NCI-H2196 treated with DMSO at 0.1 percent for 48 hours (cell line): ENCODE results near the gene TFDP2.
A peak's percentile ranks its signal among the peaks of the same experiment; 100 is the strongest.
"Not testable (repeated sequence)": the region's sequence is repeated elsewhere in the genome, so short reads cannot be mapped to it uniquely, and the experiment has no call there.

Source experiments
- DNase-seq: peaks from one replicate; lab custom pipeline; 2025; ENCODE audit not compliant: unreplicated experiment; lab: John Stamatoyannopoulos, UW

Gene TFDP2

DNA sequence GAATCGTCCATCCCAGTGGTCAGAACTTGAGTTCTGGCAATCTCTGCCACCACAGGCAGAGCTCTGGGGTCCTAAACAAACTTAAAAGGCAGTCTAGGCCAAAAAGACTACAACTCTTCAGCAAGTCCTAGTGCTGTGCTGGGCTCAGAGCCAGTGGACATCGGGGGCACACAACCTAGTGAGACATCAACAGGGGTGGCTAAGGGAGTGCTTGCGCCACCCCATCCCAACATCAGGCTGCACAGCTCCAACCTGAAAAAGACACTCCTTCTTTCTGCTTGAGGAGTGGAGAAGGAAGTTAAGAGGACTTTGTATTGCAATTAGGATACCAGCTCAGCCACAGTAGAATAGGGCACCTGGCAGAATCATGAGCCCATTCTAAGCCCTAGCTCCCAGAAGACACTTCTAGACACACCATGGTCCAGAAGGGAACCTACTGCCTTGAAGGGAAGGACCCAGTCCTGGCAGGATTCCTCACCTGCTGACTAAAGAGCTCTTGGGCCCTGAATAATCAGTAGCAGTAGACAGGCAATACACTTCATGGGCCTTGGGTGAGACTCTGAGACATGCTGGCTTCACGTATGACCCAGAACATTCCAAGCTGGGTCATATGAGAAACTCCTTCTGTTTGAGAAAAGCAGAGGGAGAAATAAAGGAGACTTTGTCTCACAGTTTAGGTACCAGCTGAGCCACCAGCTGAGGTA lies 72.0 kb downstream of the TFDP2 start:
- no peak for DNase-seq

DNA sequence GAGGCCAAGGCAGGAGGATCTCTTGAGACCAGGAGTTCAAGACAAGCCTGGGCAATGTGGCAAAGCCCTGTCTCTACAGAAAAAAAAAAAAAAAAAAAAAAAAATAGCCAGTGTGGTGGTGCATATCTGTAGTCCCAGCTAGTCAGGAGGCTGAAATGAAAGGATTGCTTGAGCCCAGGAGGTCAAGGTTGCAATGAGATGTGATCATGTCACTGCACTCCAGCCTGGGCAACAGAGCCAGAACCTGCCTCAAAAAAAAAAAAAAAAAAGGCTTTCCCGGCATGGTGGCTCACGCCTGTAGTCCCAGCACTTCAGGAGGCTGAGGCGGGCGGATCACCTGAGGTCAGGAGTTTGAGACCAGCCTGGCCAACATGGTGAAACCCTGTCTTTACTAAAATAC lies 73.7 kb downstream of the TFDP2 start:
- DNase-seq, result not testable (repeated sequence)

DNA sequence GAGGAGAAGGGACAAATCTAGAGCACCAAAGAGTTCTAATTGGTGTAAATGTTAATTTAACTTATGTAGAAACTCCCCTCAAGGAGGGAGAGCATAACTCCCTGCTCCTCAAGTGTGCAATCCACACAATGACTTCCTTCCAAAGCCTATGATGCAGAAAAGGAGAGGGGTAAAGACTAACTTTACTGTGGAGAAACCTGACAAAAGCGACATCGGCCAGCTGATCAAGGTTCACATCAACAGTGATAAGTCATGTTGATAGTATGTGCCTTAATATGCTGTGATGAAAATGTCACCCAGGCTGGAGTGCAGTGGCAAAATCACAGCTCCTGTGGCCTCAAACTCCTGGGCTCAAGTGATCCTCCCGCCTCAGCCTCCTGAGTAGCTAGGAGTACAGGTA lies 76.5 kb downstream of the TFDP2 start:
- no peak for DNase-seq

DNA sequence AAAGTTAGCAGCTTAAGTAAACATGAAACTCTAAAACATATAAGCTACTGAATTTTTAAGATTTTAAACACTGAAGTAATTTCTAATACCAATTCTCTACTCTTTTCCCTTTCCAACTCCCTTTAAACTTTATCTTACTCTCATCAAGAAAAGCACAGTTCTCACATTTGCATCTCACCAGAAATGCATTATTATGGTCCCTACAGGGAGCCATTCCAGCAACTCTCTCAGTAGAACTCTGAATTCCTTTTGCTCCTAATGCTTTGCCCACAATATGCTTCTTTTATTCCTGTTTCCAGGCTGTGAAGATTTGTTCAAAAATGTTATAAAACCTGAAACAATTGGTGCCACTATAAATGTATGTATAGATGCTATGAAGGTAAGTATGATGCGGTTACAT lies 83.4 kb downstream of the TFDP2 start:
- no peak for DNase-seq

DNA sequence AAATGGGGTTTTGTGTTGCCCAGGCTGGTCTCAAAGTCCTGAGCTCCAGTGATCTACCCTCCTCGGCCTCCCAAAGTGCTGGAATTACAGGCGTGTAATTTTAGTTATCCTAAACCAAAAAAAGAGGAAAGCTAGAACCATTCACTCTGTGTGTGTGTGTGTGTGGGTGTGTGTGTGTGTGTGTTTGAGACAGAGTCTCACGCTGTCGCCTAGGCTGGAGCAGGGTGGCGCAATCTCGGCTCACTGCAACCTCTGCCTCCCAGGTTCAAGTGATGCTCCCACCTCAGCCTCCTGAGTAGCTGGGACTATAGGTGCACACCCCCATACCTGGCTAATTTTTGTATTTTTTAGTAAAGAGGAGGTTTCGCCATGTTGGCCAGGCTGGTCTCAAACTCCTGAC lies 84.0 kb downstream of the TFDP2 start:
- no peak for DNase-seq

DNA sequence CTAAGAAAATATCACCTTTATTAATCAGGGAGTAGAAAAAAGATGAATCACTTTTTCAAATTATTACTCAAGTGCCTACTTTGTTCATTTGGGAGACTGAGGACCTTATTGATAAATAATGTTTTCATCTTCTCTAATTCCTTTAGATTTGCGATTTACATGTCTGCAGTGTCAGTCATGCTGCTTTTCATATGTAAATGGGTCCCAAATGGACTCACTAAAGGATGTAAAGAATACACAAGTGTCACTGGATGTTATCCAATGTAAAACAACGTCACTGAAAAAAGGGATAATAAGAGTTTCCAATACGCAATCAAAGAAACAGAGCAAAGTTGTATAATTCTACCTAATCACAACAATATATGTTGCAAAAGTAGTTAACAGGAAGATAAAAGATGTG lies 84.9 kb downstream of the TFDP2 start:
- no peak for DNase-seq

DNA sequence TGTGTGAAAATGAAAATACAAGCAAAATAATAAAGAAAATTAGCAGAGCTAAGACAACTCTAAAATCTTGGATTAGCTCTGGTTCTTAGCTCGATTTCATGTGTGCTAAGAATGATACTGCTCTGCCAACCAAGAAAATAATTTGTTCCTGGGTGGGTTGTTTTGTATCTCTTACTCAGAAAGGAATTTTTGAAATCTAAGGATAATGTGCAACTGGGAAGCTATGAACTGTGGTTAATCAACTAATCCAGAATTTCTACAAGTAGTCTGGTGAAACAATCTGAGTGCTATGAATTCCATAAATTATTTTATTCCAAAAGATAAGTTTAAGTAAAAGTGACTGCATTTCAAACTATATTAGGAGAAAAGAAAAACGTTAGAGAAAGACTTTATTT lies 92.0 kb downstream of the TFDP2 start:
- DNase-seq, result no peak

DNA sequence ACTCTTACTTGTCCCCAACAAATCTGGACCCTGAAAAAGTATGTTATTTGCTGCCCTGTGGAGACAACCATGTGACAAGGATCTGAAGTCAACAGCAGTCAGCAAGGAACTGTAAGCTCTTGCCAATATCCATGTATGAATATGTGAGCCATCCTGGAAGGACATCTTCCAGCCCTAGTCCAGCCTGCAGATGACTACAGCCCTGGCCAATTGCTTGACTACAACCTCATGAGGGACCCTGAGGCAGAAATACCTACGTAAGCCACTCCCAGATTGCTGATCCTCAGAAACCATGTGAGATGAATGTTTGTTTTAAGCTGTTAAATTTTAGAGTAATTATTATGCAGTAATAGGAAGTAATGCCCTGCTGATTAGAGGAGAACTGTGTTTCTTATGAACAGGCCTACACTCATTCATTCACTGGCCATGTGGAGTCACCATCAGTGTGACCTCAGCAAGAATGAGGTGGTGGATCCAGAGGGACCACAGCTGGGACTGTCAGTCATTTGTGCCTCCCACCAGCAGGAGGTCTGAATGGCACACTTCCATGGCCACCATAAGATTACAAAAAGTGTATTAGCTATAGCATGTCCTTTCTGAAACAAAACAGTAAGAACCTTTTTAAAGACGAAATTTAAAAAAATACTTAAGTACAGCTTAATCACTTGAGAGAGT lies 92.6 kb downstream of the TFDP2 start:
- no peak for DNase-seq

DNA sequence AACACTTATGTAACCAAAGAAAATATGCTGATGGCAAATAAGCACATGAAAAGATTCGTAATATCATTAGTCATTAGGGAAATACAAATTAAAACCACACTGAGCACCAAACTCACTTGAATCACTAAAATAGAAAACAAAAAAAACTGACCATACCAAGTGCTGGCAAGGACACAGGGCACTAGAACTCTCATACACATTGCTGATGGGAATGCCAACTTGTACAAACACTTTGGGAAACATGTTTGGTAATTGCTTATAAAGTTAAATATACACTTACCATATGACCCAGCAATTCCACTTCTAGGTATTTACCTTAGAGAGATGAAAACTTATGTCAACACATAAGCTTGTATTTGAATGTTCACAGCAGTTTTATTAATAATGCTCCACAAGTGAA lies 95.5 kb downstream of the TFDP2 start:
- DNase-seq, result no peak

DNA sequence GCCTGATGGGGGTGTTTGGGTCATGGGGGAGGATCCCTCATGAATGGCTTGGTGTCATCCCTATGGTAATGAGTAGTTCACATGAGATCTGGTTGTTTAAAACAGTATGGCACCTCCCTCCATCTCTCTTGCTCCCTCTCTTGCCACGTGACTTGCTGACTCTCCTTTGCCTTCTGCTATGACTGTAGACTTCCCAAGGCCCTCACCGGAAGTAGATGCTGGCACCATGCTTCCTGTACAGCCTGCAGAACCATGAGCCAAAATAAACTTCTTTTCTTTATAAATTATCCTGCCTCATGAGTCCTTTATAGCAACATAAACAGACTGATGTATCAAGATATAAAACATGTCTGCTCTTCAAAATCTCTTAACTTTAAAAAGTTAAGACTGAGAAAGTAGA lies 96.1 kb downstream of the TFDP2 start:
- no peak for DNase-seq

DNA sequence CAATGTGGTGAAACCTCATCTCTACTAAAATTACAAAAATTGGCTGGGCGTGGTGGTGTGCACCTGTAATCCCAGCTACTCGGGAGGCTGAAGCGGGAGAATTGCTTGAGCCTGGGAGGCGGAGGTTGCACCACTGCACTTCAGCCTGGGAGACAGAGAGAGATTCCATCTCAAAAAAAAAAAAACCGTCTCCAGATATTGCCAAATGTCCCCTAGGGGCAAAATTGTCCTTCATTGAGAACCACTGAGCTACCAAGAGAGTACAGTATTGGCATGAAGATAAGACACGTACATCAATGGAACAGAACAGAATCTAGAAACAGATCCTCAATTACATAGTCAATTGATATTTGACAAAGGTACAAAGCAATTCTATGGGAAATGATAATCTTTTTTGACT lies 98.0 kb downstream of the TFDP2 start:
- DNase-seq, result no peak

DNA sequence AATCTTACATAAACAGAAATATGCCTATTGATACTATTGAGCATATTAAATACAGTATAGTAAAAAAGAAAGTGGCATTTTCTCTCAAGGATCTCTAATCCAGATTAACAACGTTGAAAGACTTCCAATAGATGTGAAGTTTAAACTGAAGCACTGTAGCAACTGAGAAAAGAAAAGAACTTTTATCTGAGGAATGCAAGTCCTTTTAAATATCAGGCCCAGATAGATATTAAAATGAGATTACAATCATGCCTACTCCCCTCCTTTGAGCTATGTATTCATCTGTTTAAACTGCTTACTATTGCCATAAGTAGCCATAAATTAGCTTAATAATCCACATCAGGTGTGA lies 102.3 kb downstream of the TFDP2 start:
- DNase-seq, result no peak

DNA sequence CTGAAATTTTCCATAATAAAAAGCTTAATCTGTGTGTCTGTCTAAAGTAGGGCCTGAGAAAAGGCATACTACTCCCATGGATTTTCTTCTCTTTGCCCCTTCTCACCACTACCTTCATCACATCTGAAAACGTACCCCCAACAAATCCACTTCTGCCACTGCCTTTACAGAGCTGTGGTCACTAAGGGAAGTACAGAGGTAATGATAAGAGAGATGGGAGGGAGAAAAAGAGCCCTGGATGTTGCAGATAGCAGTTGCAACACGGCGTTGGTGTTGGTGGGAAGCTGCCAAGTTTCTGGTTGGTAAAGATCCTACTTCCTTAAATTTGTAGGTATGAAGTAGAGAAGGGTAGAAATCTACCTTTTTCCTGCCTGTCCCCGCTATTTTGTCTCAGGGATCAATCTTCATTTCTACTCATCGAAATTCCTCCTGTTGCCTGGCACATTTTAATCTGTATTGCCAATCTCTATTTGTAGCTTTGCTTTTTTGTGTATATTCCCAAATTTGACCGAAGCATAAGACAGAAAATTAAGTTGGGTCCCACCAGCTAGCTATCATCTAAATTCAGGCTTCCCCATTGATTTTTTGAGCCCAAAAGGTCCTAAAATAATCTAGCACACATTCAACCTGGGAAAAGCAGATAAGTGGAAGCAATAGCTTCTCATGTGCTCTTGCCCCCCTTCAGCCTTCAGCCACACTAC lies 102.9 kb downstream of the TFDP2 start:
- no peak for DNase-seq

DNA sequence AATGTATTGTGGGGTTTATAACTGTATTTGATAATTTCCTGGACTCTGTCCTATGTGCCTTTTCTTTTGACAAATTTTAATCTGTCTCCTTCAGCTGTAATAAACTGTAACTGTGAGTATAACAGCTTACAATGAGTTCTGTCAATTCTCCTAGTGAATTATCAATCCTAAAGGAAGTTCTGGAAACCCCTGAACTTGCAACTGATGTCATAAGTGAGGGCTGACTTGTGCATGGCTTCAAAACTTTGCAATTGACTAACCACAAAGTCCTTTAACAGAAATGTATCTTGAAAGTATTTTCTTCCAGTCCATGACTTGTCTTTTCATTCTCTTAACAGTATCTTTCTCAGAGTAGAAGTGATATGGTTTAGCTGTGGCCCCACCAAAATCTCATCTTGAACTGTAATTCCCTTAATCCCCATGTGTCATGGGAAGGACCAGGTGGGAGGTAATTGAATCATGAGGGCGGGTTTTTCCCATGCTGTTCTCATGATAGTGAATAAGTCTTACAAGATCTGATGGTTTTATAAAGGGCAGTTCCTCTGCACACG lies 108.3 kb downstream of the TFDP2 start:
- DNase-seq, result no peak

DNA sequence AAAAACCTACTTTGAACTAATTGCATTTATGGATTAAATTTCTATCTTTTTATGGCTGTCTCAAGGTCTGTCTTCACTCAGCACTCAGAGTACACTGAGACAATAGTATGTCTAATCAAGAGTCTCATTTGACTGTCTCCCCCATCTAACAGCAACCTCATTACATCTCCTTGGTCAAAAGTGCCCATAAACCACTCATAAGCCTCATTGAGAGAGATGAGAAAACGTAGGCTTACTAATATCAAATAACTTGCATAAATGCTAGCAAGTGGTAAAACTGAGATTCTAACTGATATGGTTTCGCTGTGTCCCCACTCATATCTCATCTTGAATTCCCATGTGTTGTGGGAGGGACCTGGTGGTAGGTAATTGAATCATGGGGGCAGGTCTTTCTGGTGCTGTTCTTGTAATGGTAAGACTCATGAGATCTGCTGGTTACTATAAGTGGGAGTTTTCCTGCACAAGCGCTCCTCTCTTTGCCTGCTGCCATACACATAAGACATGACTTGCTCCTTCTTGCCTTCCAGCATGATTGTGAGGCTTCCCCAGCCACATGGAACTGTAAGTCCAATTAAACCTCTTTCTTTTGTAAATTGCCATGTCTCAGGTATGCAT lies 113.9 kb downstream of the TFDP2 start:
- no peak for DNase-seq

DNA sequence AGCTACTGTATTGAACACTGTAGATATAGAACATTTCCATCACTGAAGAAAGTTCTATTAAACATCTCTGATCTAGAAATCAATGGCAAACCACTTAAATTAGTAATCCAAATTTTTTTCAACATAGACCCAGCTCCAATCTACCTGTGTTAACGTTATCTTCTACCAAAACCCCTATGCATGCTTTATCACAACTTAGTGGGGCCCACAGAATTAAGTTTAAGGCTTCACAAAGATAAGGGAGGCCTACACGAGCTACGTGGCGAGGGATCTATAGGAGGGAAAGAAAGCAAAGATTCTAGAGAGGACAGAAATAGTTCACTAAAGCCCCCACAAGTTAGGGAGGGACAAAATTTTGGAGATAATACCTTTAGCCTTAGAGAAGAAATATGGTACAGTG lies 116.1 kb downstream of the TFDP2 start:
- no peak for DNase-seq

DNA sequence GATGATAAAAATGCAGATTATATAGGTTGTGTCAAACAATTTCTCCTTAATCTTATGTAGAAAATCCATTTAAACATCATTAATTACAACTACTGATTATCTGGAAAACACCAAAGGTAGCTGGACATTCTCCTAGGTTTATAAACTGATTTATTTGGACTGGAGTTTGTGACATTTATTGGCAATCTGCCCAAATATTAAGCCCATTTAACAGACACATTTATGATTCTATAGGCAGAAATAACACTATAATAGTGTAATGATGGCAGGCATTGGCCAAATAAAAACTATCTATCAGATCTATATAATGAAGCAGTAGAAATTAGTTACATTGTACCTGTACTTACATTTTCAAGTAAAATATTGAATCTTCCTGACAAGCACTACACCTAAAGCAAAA lies 117.8 kb downstream of the TFDP2 start:
- DNase-seq, result no peak

DNA sequence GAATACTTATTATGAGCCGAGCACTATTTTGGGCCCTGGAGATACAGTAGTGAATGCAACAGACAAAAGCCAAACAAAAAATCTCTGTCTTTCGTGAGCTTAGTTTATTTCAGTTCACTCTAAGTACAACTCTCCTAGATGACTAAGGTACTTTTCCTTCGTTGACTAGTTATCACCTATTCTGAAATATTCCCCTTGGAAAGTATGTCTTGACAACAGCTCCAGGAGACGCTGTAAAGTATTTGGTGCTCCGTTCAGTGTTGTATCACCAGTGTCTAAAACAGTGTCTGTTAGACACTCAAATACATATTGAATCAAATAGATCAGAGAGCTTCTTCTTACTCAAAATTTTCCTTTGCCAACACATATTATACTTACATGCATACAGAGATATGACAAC lies 119.6 kb downstream of the TFDP2 start:
- DNase-seq, result no peak

DNA sequence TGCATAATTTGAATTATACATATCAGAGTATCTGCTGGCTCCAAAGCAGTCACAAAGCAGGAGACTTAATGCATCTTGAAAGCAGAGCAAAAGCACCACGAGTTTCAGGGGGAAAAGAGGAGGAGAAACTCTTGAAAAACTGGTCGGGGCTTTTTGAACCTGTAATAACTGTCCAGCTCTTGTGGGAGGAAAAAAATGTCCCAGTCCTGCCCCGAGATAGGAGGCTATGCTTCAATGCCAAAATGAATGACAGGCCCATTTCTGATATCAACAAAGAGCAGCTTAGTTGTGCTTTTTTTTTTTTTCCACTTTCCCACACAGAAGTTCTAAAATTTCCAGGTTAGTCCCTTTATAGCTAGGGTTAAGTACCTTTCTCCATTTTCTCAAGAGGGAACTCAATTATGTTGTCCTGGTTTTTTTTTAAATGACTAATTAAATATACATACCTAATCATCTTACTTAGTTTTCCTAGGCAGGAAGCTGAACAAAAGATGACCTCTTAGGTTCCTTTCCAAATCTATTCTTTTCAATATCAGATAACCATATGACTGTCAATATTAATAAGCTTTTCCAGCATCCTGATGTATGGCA lies 120.2 kb downstream of the TFDP2 start:
- no peak for DNase-seq

DNA sequence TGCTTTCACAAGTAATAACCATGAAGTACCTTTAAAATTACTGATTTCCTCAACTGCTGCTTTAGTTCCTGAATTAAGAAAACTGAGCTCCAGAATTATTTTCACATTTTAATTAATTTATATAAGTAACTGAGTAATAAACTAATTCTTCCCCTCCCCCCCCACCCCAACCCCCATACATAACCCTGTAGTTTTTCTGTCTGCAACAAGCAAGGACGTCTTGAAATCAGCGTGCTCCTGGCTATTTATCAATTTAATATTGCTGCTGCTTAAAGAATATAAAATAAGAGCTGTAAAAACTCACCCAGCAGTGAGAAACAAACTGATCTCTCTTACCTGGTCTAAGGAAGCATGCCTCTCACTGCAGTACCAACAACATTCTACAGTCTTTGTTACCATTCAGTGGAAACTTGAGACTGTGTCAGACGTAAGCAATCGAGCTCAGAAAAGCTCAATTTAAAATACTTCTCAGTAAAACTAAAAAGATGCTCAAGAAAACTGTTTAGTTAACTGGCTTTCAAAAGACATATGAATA lies 121.0 kb downstream of the TFDP2 start:
- peak; percentile 61 for DNase-seq

DNA sequence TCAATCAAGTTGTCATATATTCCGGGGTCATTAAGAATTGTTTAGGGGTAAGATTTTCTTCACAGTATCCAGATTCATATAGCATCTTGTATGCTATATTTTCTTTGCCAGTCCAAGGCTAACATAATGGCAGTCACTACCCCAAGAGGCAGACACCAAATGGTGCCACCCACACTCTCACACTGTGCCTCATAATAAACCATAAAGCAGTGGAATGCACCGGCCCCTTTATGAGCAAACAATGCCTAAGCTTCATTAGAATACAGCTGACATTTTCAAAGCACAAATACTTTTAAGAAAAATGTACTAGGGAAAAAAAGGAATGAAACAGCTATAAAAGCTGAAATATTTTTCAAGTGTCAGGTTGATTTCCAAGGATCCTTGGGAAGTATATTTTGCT lies 121.6 kb downstream of the TFDP2 start:
- DNase-seq, result no peak
